HEK293 (cell line): ENCODE results near the gene TPM3.
"Not testable (repeated sequence)": the region's sequence is repeated elsewhere in the genome, so short reads cannot be mapped to it uniquely, and the experiment has no call there.

ENCODE experiments used
- CTCF ChIA-PET: fragments of 350-600 bp; formaldehyde crosslinking; extraction: SDS; loops from one replicate; lab custom pipeline; 2021; ENCODE audit warnings: antibody characterized with exemption; lab: Yijun Ruan, JAX
- POLR2A ChIA-PET: fragments of 300-600 bp; formaldehyde crosslinking; extraction: SDS; loops from one replicate; lab custom pipeline; 2020; ENCODE audit warnings: antibody characterized with exemption, inconsistent platforms; lab: Yijun Ruan, JAX
- H3K27ac ChIP-seq: fragments of 200-500 bp; sonication (Bioruptor generic); 2 replicates; pipeline ENCODE4 v1.5.1; 2014; ENCODE audit warnings: low read depth, low read length, control low read depth, inconsistent platforms; ENCODE audit errors: extremely low read depth
- H3K36me3 ChIP-seq, 2 experiments: fragments of 200-500 bp in 1 of 2; sonication (Bioruptor generic) in 1 of 2; 1 replicate in 1 of 2; 2 replicates in 1 of 2; pipeline ENCODE4 v1.5.1; 2014 to 2017; ENCODE audit warnings: inconsistent platforms in 2 of 2, low read length in 2 of 2; ENCODE audit not compliant: control insufficient read depth in 2 of 2, insufficient read depth in 1 of 2
- H3K4me1 ChIP-seq: fragments of 200-500 bp; sonication (Bioruptor generic); 2 replicates; pipeline ENCODE4 v1.5.1; 2014; ENCODE audit warnings: mild to moderate bottlenecking, low read length, inconsistent platforms; ENCODE audit not compliant: control insufficient read depth, insufficient read depth
- H3K4me3 ChIP-seq: 2 replicates; pipeline ENCODE4 v1.5.1; 2011; ENCODE audit warnings: low read depth, mild to moderate bottlenecking, control low read depth, low read length, moderate library complexity
- H3K9me3 ChIP-seq: fragments of 200-500 bp; sonication (Bioruptor generic); 2 replicates; pipeline ENCODE4 v1.5.1; 2014; ENCODE audit warnings: low read depth, low read length, inconsistent platforms; ENCODE audit not compliant: control insufficient read depth, insufficient read depth
- HOXA7 ChIP-seq: sonication (generic); formaldehyde crosslinking; IDR thresholded peaks from 2 replicates; pipeline ENCODE4 v1.8.1; 2022; ENCODE audit warnings: missing genetic modification reagents, borderline replicate concordance
- HOXD13 ChIP-seq: sonication (generic); formaldehyde crosslinking; IDR thresholded peaks from 2 replicates; pipeline ENCODE4 v1.8.0; 2022; ENCODE audit warnings: missing genetic modification reagents, borderline replicate concordance
- KLF17 ChIP-seq: fragments of 450-650 bp; formaldehyde crosslinking; IDR thresholded peaks from 2 replicates; pipeline ENCODE4 v1.5.1; 2016; ENCODE audit warnings: missing biosample characterization, missing genetic modification characterization
- OSR2 ChIP-seq: fragments of 450-650 bp; formaldehyde crosslinking; IDR thresholded peaks from 2 replicates; pipeline ENCODE4 v1.5.1; 2016; ENCODE audit warnings: missing biosample characterization, missing genetic modification characterization
- PATZ1 ChIP-seq: fragments of 450-650 bp; formaldehyde crosslinking; IDR thresholded peaks from 2 replicates; pipeline ENCODE4 v1.5.1; 2016; ENCODE audit warnings: missing biosample characterization, missing genetic modification characterization
- PRDM4 ChIP-seq: fragments of 450-650 bp; formaldehyde crosslinking; IDR thresholded peaks from 2 replicates; pipeline ENCODE4 v1.5.1; 2017; ENCODE audit warnings: missing biosample characterization, missing genetic modification characterization
- SALL2 ChIP-seq: fragments of 450-650 bp; formaldehyde crosslinking; IDR thresholded peaks from 2 replicates; pipeline ENCODE4 v1.5.0; 2017; ENCODE audit warnings: missing biosample characterization, mild to moderate bottlenecking, missing genetic modification characterization, borderline replicate concordance
- SCRT1 ChIP-seq: fragments of 450-650 bp; formaldehyde crosslinking; IDR thresholded peaks from 2 replicates; pipeline ENCODE4 v1.5.1; 2016; ENCODE audit warnings: missing biosample characterization, missing genetic modification characterization, borderline replicate concordance
- SCRT2 ChIP-seq: fragments of 450-650 bp; formaldehyde crosslinking; IDR thresholded peaks from 2 replicates; pipeline ENCODE4 v1.5.1; 2016; ENCODE audit warnings: missing biosample characterization, missing genetic modification characterization
- SP2 ChIP-seq: fragments of 450-650 bp; formaldehyde crosslinking; IDR thresholded peaks from 2 replicates; pipeline ENCODE4 v1.5.1; 2016; ENCODE audit warnings: missing biosample characterization, missing genetic modification characterization
- YY2 ChIP-seq: fragments of 450-650 bp; formaldehyde crosslinking; IDR thresholded peaks from 2 replicates; pipeline ENCODE4 v1.5.1; 2016; ENCODE audit warnings: missing biosample characterization, missing genetic modification characterization
- ZNF155 ChIP-seq: fragments of 450-650 bp; formaldehyde crosslinking; IDR thresholded peaks from 2 replicates; pipeline ENCODE4 v1.5.1; 2016; ENCODE audit warnings: missing biosample characterization, missing genetic modification characterization
- ZNF221 ChIP-seq: fragments of 450-650 bp; formaldehyde crosslinking; IDR thresholded peaks from 2 replicates; pipeline ENCODE4 v1.5.1; 2017; ENCODE audit warnings: missing biosample characterization, missing genetic modification characterization, borderline replicate concordance
- ZNF324 ChIP-seq: fragments of 450-650 bp; formaldehyde crosslinking; IDR thresholded peaks from 2 replicates; pipeline ENCODE4 v1.5.1; 2016; ENCODE audit warnings: missing biosample characterization, missing genetic modification characterization
- ZNF513 ChIP-seq: fragments of 450-650 bp; IDR thresholded peaks from 2 replicates; pipeline ENCODE4 v1.5.1; 2018; ENCODE audit warnings: missing biosample characterization, missing genetic modification characterization
- ZNF529 ChIP-seq: fragments of 450-650 bp; formaldehyde crosslinking; IDR thresholded peaks from 2 replicates; pipeline ENCODE4 v1.5.1; 2017; ENCODE audit warnings: missing genetic modification characterization, missing biosample characterization; ENCODE audit not compliant: insufficient replicate concordance
- ZNF561 ChIP-seq: fragments of 450-650 bp; IDR thresholded peaks from 2 replicates; pipeline ENCODE4 v1.5.1; 2018; ENCODE audit warnings: missing biosample characterization, missing genetic modification characterization, borderline replicate concordance
- ZNF623 ChIP-seq: fragments of 450-650 bp; formaldehyde crosslinking; IDR thresholded peaks from 2 replicates; pipeline ENCODE4 v1.5.1; 2016; ENCODE audit warnings: missing biosample characterization, missing genetic modification characterization
- ZNF785 ChIP-seq: fragments of 450-650 bp; formaldehyde crosslinking; IDR thresholded peaks from 2 replicates; pipeline ENCODE4 v1.5.1; 2016; ENCODE audit warnings: missing biosample characterization, missing genetic modification characterization
- ZSCAN4 ChIP-seq: fragments of 450-650 bp; formaldehyde crosslinking; IDR thresholded peaks from 2 replicates; pipeline ENCODE4 v1.5.1; 2017; ENCODE audit warnings: missing biosample characterization, missing genetic modification characterization

The TPM3 gene

GRCh38 chr1:154133256-154133655 is 58.6 kb downstream of the TPM3 start (continued):
- TF ChIP-seq ZSCAN4 (no peak), YY2 (no peak), PRDM4 (tag by site-specific recombination) (no peak), ZNF155 (no peak)

GRCh38 chr1:154129391-154129970 is 62.4 kb downstream of the TPM3 start:
- Histone ChIP-seq H3K27ac (no peak overlapping the region), H3K9me3 (no peaks in the 10 kb centered on the region), H3K4me1 (no peaks in the 10 kb centered on the region), H3K4me3 (no peak overlapping the region), H3K36me3 (no peaks in the 10 kb centered on the region)
- TF ChIP-seq ZNF561 (tag by site-specific recombination), result no peak
- no peak for TF ChIP-seq ZNF785 (tag by site-specific recombination)
- no peak for TF ChIP-seq HOXA7 (CRISPR knock-in tag)
- TF ChIP-seq OSR2 (tag by site-specific recombination), result no peak
- no peak for TF ChIP-seq ZNF513 (tag by site-specific recombination)
- TF ChIP-seq SP2, result no peak
- no peak for TF ChIP-seq SCRT1 (tag by site-specific recombination)
- TF ChIP-seq PATZ1, result no peak
- TF ChIP-seq SCRT2 (tag by site-specific recombination), result no peak
- TF ChIP-seq ZNF221 (tag by site-specific recombination), result no peak
- TF ChIP-seq ZNF324 (tag by site-specific recombination), result no peak
- TF ChIP-seq ZNF623 (tag by site-specific recombination), result no peak
- no peak for TF ChIP-seq KLF17 (tag by site-specific recombination)
- TF ChIP-seq SALL2 (tag by site-specific recombination), result no peak
- no peak for TF ChIP-seq ZNF529 (tag by site-specific recombination)
- TF ChIP-seq HOXD13, result no peak
- POLR2A ChIA-PET, result no interaction called here
- CTCF ChIA-PET, result interaction anchor here (0.6 to 0.7 kb wide), 2 partner anchors 9 to 15 kb away, joined by 4 to 8 read pairs; no protein-coding TSS in a partner anchor

- H3K4me1 ChIP-seq, H3K36me3 ChIP-seq, H3K4me3 ChIP-seq, POLR2A ChIA-PET, H3K27ac ChIP-seq, H3K9me3 ChIP-seq, CTCF ChIA-PET: not testable (repeated sequence)
These were observed 68.7 kb downstream of the TPM3 start for GRCh38 chr1:154123205-154123604.
